Colonic mucosa (tissue), 4 donors: ENCODE results near the gene ARHGAP20. TPM values are rescaled to one million over a fixed set of nuclear protein-coding genes. Genes with fewer than 3 reads are reported as not detected.

ENCODE experiments used
- DNase-seq: peaks from one replicate; pipeline ENCODE4 v3.0.0-alpha.2; 2020
- H3K27ac ChIP-seq: fragments of 200-600 bp; one replicate; pipeline ENCODE4 v1.8.0; 2021
- H3K27me3 ChIP-seq: fragments of 200-600 bp; one replicate; pipeline ENCODE4 v1.8.0; 2021
- H3K36me3 ChIP-seq: fragments of 200-600 bp; one replicate; pipeline ENCODE4 v1.8.0; 2021
- H3K4me1 ChIP-seq: fragments of 200-600 bp; one replicate; pipeline ENCODE4 v1.8.0; 2021; ENCODE audit warnings: mild to moderate bottlenecking
- H3K4me3 ChIP-seq: fragments of 200-600 bp; one replicate; pipeline ENCODE4 v1.8.0; 2021
- H3K9ac ChIP-seq, 2 donors: one replicate each; pipeline ENCODE4 v1.7.0; 2013; ENCODE audit warnings: control low read depth in 2 of 2, low read depth in 2 of 2, low read length in 2 of 2
- H3K9me3 ChIP-seq: fragments of 200-600 bp; one replicate; pipeline ENCODE4 v1.8.0; 2021
- CTCF ChIP-seq: fragments of 200-600 bp; IDR thresholded peaks from one replicate; pipeline ENCODE4 v1.8.0; 2022; ENCODE audit warnings: antibody characterized with exemption, mild to moderate bottlenecking
- intact Hi-C: fragments of 100-400 bp; cut with DNase I; formaldehyde crosslinking; loops from one replicate; pipeline ENCODE4 v1.14.1; 2022
- total RNA-seq, 2 donors: library from RNA; stranded (reverse); fragmentation: NEBNext Ultra II Directional in 1 of 2; extraction: Animal tissue kit (Norgen Biotek cat#: 25700) in 1 of 2; gene quantifications; one replicate each; pipeline ENCODE4 v1.2.1, GENCODE V29; 2021
- donor health status: healthy.
- donor health status: DM: no; HTN: no; CAD: no.
- donor health status: DM: no; HTN: no; CAD: no.

The ARHGAP20 gene
- total RNA-seq, 2 donors from 2014 or later: 0.74 to 1.3 TPM

DNA sequence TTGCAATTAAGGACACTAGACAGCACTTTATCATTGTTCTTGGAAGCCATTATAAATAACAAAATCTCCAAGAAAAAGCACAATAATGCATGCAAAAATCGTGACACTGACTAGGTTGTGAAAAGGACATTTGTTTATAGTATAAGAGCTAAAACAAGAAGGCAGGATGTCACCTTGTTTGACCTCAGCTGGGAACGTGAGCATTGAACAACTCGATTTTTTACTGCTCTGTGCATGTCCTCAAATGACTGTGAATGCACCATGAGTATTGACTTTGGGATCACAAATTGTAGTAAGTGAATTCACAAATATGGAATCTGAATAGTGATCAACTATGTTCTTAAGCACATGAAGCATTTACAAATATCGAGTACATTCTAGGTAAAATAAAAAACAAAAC lies 35.3 kb upstream of the ARHGAP20 start:
- Histone ChIP-seq H3K9me3 (no peaks in the 10 kb centered on the region), H3K27ac (no peak overlapping the region), H3K36me3 (no peaks in the 10 kb centered on the region), H3K9ac (no peak overlapping the region), H3K27me3 (no peaks in the 10 kb centered on the region), H3K4me3 (no peak overlapping the region), H3K4me1 (no peaks in the 10 kb centered on the region)
- intact Hi-C loops: no loop called here
- TF ChIP-seq CTCF: no peak
- no peak for DNase-seq

GRCh38 chr11:110738641-110739040 lies 26.4 kb upstream of the ARHGAP20 start:
- Histone ChIP-seq H3K4me1 (no peaks in the 10 kb centered on the region), H3K27ac (no peak overlapping the region), H3K9ac (no peak overlapping the region), H3K9me3 (no peaks in the 10 kb centered on the region), H3K27me3 (no peaks in the 10 kb centered on the region), H3K36me3 (no peaks in the 10 kb centered on the region), H3K4me3 (no peak overlapping the region)
- DNase-seq: no peak
- no peak for TF ChIP-seq CTCF
- intact Hi-C loops: no loop called here

DNA sequence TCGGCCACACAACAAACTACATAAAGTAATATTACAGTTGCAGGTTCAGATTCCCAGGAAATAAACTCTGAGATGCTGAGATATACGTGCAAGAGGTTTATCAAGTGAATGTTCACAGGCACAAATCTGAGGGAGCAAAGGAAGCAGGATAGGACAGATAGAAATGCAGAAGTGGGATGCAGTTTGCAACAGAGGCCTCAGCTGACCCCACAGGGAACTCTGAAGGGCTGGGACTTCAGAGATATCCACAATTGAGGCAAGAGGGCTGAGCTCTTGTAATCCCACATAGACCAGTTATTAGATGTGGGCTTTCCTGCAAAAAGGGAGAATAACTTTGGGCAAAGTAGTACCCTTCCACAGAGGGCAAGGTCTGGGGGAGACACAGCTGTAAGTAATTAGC lies 25.4 kb upstream of the ARHGAP20 start:
- intact Hi-C loops: no loop called here
- Histone ChIP-seq H3K27ac (no peak overlapping the region), H3K36me3 (no peaks in the 10 kb centered on the region), H3K9me3 (no peaks in the 10 kb centered on the region), H3K9ac (no peak overlapping the region), H3K4me3 (no peak overlapping the region), H3K4me1 (no peaks in the 10 kb centered on the region), H3K27me3 (no peaks in the 10 kb centered on the region)
- no peak for DNase-seq
- no peak for TF ChIP-seq CTCF

DNA sequence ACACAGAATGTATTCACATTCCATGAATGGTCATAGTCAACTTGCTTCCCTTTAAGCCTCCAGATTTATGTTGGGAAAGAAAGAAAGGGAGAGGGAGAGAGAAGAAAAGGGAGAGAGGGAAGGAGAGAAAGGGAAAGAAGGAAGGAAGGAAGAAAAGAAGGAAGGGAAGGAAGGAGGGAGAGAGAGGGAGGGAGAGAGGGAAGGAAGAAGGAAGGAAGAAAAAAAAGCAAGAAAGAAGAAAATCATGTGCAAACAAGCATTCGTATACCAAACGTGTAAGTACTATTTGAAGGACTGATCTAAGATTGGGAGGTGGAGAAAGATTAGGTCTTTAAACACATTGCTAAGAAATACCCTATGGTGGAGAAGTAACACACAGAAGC lies 23.9 kb upstream of the ARHGAP20 start:
- Histone ChIP-seq H3K9me3 (no peaks in the 10 kb centered on the region), H3K4me3 (no peak overlapping the region), H3K27ac (no peak overlapping the region), H3K36me3 (no peaks in the 10 kb centered on the region), H3K9ac (no peak overlapping the region), H3K27me3 (no peaks in the 10 kb centered on the region), H3K4me1 (no peaks in the 10 kb centered on the region)
- no peak for TF ChIP-seq CTCF
- intact Hi-C loops: no loop called here
- DNase-seq: no peak

DNA sequence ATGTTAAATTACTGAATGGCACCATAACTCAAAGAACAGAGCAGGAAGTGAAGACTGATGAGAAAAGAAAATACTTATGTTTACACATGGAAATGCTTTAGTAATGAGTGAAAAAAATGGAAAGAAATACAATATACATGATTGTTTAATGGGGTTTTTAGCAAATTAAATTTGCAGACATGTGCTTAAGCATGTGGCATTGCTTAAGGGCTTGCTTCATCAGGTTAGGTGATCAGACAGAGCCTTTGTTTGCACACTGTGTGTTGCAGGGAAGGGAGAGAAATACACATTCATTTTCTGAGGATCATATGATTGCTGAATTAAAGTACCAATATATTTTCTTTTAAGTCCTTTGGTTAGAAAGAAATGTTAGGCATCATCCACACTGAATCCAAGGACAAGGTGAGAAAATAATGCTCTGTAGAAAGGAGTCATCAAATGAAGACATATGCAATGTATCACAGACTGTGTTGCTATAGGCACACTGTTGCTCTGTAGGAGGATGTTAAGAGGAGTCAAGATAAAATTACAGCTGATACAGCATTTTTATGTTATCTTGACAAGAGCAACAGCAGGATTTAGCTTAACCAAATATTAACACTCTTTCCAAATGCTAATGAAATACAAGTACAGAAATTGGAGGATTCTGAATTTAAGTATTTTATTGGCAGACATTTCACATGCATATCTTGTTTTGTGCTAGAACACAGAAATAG lies 23.4 kb upstream of the ARHGAP20 start:
- no peak for TF ChIP-seq CTCF
- H3K9me3 ChIP-seq: no peaks in the 10 kb centered on the region
- H3K36me3 ChIP-seq: no peaks in the 10 kb centered on the region
- H3K9ac ChIP-seq: no peak overlapping the region
- intact Hi-C loops: no loop called here
- no peaks in the 10 kb centered on the region for H3K27me3 ChIP-seq
- DNase-seq: no peak
- no peaks in the 10 kb centered on the region for H3K4me1 ChIP-seq
- no peak overlapping the region for H3K4me3 ChIP-seq
- H3K27ac ChIP-seq: no peak overlapping the region
